Transverse colon (tissue), 4 donors: Measurements from ENCODE around the gene ARG2.

Experiments used
- POLR2A ChIP-seq: fragments of 450-650 bp; IDR thresholded peaks from one replicate; pipeline ENCODE4 v1.6.1; 2016; ENCODE audit warnings: antibody characterized with exemption, mild to moderate bottlenecking, moderate library complexity
- POLR2AphosphoS5 ChIP-seq, 3 donors: sonication (generic); formaldehyde crosslinking; IDR thresholded peaks; one replicate each; pipeline ENCODE4 v1.6.1; 2016; ENCODE audit warnings: antibody characterized with exemption in 3 of 3
- TF ChIP-seq, protein P1 (sequence below), 5 experiments: fragments of 200-600 bp in 3 of 5; fragments of 450-650 bp in 2 of 5; sonication (generic) in 3 of 5; IDR thresholded peaks; 1 replicate in 2 of 5; 2 replicates in 3 of 5; pipeline ENCODE4 v1.5.1; 2016 to 2017; ENCODE audit warnings: antibody characterized with exemption in 5 of 5, inconsistent platforms in 3 of 5, mild to moderate bottlenecking in 2 of 5, moderate library complexity in 1 of 5

DNA sequence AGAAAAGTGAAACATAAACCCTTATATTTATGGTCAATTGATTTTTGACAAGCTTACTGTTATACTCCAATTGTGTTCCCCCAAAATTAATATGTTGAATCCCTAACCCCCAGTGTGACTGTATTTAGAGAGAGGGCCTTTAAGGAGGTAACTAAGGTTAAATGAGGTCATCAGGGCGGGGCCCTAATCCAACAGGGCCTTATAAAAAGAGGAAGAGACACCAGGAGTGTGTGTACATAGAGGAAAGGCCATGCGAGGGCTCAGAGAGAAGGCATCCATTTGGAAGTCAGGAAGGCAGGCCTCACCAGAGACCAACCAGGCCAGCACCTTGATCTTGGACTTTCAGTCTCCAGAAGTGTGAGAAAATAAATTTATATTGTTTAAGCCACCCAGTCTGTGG is 61.2 kb downstream of the ARG2 start:
- TF ChIP-seq, protein P1, sequence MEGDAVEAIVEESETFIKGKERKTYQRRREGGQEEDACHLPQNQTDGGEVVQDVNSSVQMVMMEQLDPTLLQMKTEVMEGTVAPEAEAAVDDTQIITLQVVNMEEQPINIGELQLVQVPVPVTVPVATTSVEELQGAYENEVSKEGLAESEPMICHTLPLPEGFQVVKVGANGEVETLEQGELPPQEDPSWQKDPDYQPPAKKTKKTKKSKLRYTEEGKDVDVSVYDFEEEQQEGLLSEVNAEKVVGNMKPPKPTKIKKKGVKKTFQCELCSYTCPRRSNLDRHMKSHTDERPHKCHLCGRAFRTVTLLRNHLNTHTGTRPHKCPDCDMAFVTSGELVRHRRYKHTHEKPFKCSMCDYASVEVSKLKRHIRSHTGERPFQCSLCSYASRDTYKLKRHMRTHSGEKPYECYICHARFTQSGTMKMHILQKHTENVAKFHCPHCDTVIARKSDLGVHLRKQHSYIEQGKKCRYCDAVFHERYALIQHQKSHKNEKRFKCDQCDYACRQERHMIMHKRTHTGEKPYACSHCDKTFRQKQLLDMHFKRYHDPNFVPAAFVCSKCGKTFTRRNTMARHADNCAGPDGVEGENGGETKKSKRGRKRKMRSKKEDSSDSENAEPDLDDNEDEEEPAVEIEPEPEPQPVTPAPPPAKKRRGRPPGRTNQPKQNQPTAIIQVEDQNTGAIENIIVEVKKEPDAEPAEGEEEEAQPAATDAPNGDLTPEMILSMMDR (IDR thresholded peaks at IDR 0.05): no peak
- TF ChIP-seq POLR2AphosphoS5 (IDR thresholded peaks at IDR 0.05) (no peak), POLR2A (no peak)
